Ectodermal cell (in vitro differentiated cells): ENCODE results near the gene LINC00305. TPM values are rescaled to one million over a fixed set of nuclear protein-coding genes. Genes with fewer than 3 reads are reported as not detected.

ENCODE experiments used
- H3K27ac ChIP-seq: 2 replicates; pipeline ENCODE4 v1.7.0; 2013; ENCODE audit warnings: mild to moderate bottlenecking, low read depth, low read length; ENCODE audit not compliant: insufficient read depth, poor library complexity, severe bottlenecking
- H3K27me3 ChIP-seq: 2 replicates; pipeline ENCODE4 v1.7.0; 2013; ENCODE audit warnings: mild to moderate bottlenecking, low read length; ENCODE audit not compliant: insufficient read depth, control insufficient read depth, poor library complexity, severe bottlenecking
- H3K36me3 ChIP-seq: one replicate; pipeline ENCODE4 v1.7.0; 2013; ENCODE audit warnings: low read length; ENCODE audit not compliant: control insufficient read depth, insufficient read depth
- H3K4me1 ChIP-seq: one replicate; pipeline ENCODE4 v1.7.0; 2013; ENCODE audit warnings: low read length; ENCODE audit not compliant: control insufficient read depth, insufficient read depth
- H3K4me3 ChIP-seq: 2 replicates; pipeline ENCODE4 v1.7.0; 2013; ENCODE audit warnings: low read depth, low read length, control low read depth; ENCODE audit not compliant: insufficient read depth
- H3K9me3 ChIP-seq: 2 replicates; pipeline ENCODE4 v1.7.0; 2013; ENCODE audit warnings: mild to moderate bottlenecking, low read length, moderate library complexity; ENCODE audit not compliant: control insufficient read depth
- WGBS, 2 experiments: methylation state at CpG; one replicate each; pipeline ENCODE4 v1.1.7; 2013; ENCODE audit warnings: missing lambda C conversion rate in 2 of 2; 5-methylcytosine and 5-hydroxymethylcytosine counted together
- polyA plus RNA-seq, 4 experiments: library from polyadenylated mRNA; stranded (reverse); fragments of 50-300 nt; gene quantifications; one replicate each; pipeline ENCODE4 v1.2.3, GENCODE V29; 2013

The LINC00305 gene
- not detected for polyA plus RNA-seq (2013, experiment 1 of 4)
- not detected for polyA plus RNA-seq (2013, experiment 2 of 4)
- polyA plus RNA-seq (2013, experiment 3 of 4): not detected
- not detected for polyA plus RNA-seq (2013, experiment 4 of 4)

GRCh38 chr18:64148988-64149387, at the start of gene LINC00305:
TSS of gene LINC00305 (minus strand) at chr18:64149088.
- H3K27ac ChIP-seq: no peak within 1 kb of the TSS
- no peaks in the 10 kb centered on the region for H3K27me3 ChIP-seq
- no peak within 1 kb of the TSS for H3K4me3 ChIP-seq
- H3K4me1 ChIP-seq: no peaks in the 10 kb centered on the region
- no peaks in the 10 kb centered on the region for H3K9me3 ChIP-seq
- H3K36me3 ChIP-seq: no peaks in the 10 kb centered on the region
- 95 to 96% methylated on average over 3 of the region's 3 CpGs for WGBS, 2 experiments

- Histone ChIP-seq H3K4me1 (no peaks in the 10 kb centered on the region), H3K9me3 (no peaks in the 10 kb centered on the region), H3K27me3 (no peaks in the 10 kb centered on the region), H3K36me3 (no peaks in the 10 kb centered on the region), H3K4me3 (no peak overlapping the region), H3K27ac (no peak overlapping the region)
- WGBS, 2 experiments: 97% methylated on average over 2 of the region's 2 CpGs
These were observed 42.2 kb upstream of the LINC00305 start for GRCh38 chr18:64191069-64191468.

- H3K27me3 ChIP-seq: no peaks in the 10 kb centered on the region
- H3K27ac ChIP-seq: no peak overlapping the region
- WGBS, 2 experiments: 83 to 86% methylated on average over 2 to 3 of the region's 3 CpGs
- no peaks in the 10 kb centered on the region for H3K9me3 ChIP-seq
- H3K4me3 ChIP-seq: no peak overlapping the region
- H3K36me3 ChIP-seq: no peaks in the 10 kb centered on the region
- no peaks in the 10 kb centered on the region for H3K4me1 ChIP-seq
These were observed 37.1 kb upstream of the LINC00305 start for GRCh38 chr18:64185987-64186386.

- Histone ChIP-seq H3K9me3 (no peaks in the 10 kb centered on the region), H3K27ac (no peak overlapping the region)
- 88 to 98% methylated on average over 2 of the region's 3 CpGs for WGBS, 2 experiments
These were observed 34.8 kb upstream of the LINC00305 start for GRCh38 chr18:64183665-64184064.

GRCh38 chr18:64180617-64181016, 31.7 kb upstream of the LINC00305 start:
- WGBS, 2 experiments: 90 to 100% methylated on average over 1 of the region's 1 CpG
- H3K36me3 ChIP-seq: no peaks in the 10 kb centered on the region
- H3K9me3 ChIP-seq: no peaks in the 10 kb centered on the region
- H3K4me3 ChIP-seq: no peak overlapping the region
- no peaks in the 10 kb centered on the region for H3K4me1 ChIP-seq
- H3K27ac ChIP-seq: no peak overlapping the region
- H3K27me3 ChIP-seq: no peaks in the 10 kb centered on the region

More at GRCh38 chr18:64183665-64184064, 34.8 kb upstream of the LINC00305 start:
- Histone ChIP-seq H3K4me1 (no peaks in the 10 kb centered on the region), H3K36me3 (no peaks in the 10 kb centered on the region), H3K4me3 (no peak overlapping the region), H3K27me3 (no peaks in the 10 kb centered on the region)

GRCh38 chr18:64180171-64180570, 31.3 kb upstream of the LINC00305 start:
- H3K27me3 ChIP-seq: no peaks in the 10 kb centered on the region
- H3K36me3 ChIP-seq: no peaks in the 10 kb centered on the region
- H3K4me3 ChIP-seq: no peak overlapping the region
- 88 to 93% methylated on average over 1 of the region's 1 CpG for WGBS, 2 experiments
- no peaks in the 10 kb centered on the region for H3K9me3 ChIP-seq
- H3K27ac ChIP-seq: no peak overlapping the region
- H3K4me1 ChIP-seq: no peaks in the 10 kb centered on the region

GRCh38 chr18:64179556-64180080, 30.7 kb upstream of the LINC00305 start:
- Histone ChIP-seq H3K36me3 (no peaks in the 10 kb centered on the region), H3K9me3 (no peaks in the 10 kb centered on the region), H3K27ac (no peak overlapping the region), H3K4me3 (no peak overlapping the region), H3K4me1 (no peaks in the 10 kb centered on the region), H3K27me3 (no peaks in the 10 kb centered on the region)
- WGBS, 2 experiments: 95 to 96% methylated on average over 5 of the region's 5 CpGs

GRCh38 chr18:64178860-64179259, 30.0 kb upstream of the LINC00305 start:
- WGBS, 2 experiments: 85 to 100% methylated on average over 1 to 2 of the region's 5 CpGs
- H3K9me3 ChIP-seq: no peaks in the 10 kb centered on the region
- H3K36me3 ChIP-seq: no peaks in the 10 kb centered on the region
- H3K4me3 ChIP-seq: no peak overlapping the region
- no peak overlapping the region for H3K27ac ChIP-seq
- no peaks in the 10 kb centered on the region for H3K4me1 ChIP-seq
- no peaks in the 10 kb centered on the region for H3K27me3 ChIP-seq

GRCh38 chr18:64175432-64175831, 26.5 kb upstream of the LINC00305 start:
- no peak overlapping the region for H3K4me3 ChIP-seq
- H3K36me3 ChIP-seq: no peaks in the 10 kb centered on the region
- no peaks in the 10 kb centered on the region for H3K9me3 ChIP-seq
- no peaks in the 10 kb centered on the region for H3K4me1 ChIP-seq
- WGBS, 2 experiments: 73 to 74% methylated on average over 7 of the region's 7 CpGs
- H3K27me3 ChIP-seq: no peaks in the 10 kb centered on the region
- H3K27ac ChIP-seq: no peak overlapping the region

- Histone ChIP-seq H3K4me1 (no peaks in the 10 kb centered on the region), H3K27ac (no peak overlapping the region), H3K4me3 (no peak overlapping the region), H3K9me3 (no peaks in the 10 kb centered on the region), H3K27me3 (no peaks in the 10 kb centered on the region), H3K36me3 (no peaks in the 10 kb centered on the region)
- WGBS, 2 experiments: 83% methylated on average over 1 of the region's 1 CpG; no CpG with 5 or more reads in 1 of the 2 experiments
These were observed 22.7 kb upstream of the LINC00305 start for GRCh38 chr18:64171576-64171975.
